OCI-LY7 (cell line): ENCODE measurements around the gene WDR17. TPM values are rescaled to one million over a fixed set of nuclear protein-coding genes. Genes with fewer than 3 reads are reported as not detected.

Experiments
- BruUV-seq: library from RNA; stranded (reverse); fragments of 400-500 nt; replicated peaks from 2 replicates; lab custom pipeline; 2021; lab: Mats Ljungman, UMichigan
- CTCF ChIA-PET: fragments of 300-600 bp; sonication (Branson Sonifier 250); formaldehyde crosslinking; loops from one replicate; lab custom pipeline; 2022; ENCODE audit warnings: antibody characterized with exemption; ENCODE audit not compliant: unreplicated experiment; lab: Charles Lee
- POLR2A ChIA-PET: fragments of 300-600 bp; sonication (Branson Sonifier 250); formaldehyde crosslinking; loops from one replicate; lab custom pipeline; 2022; ENCODE audit warnings: antibody characterized with exemption; lab: Charles Lee
- DNase-seq: peaks from one replicate; pipeline ENCODE4 v3.0.0-alpha.2; 2015; ENCODE audit warnings: low spot score
- H2AFZ ChIP-seq: fragments of 200-600 bp; sonication (generic), shearing (Covaris generic); 2 replicates; pipeline ENCODE4 v1.6.1; 2014; ENCODE audit warnings: mild to moderate bottlenecking, antibody characterized with exemption, low read length, moderate library complexity
- H3K27ac ChIP-seq: fragments of 200-600 bp; sonication (generic); 2 replicates; pipeline ENCODE4 v1.5.1; 2014; ENCODE audit warnings: mixed run types, low read depth, mild to moderate bottlenecking, moderate library complexity, low read length, inconsistent platforms; ENCODE audit not compliant: poor library complexity, severe bottlenecking
- H3K36me3 ChIP-seq: fragments of 200-600 bp; sonication (generic); 2 replicates; pipeline ENCODE4 v1.6.1; 2014; ENCODE audit warnings: mild to moderate bottlenecking, antibody characterized with exemption, low read length, moderate library complexity, mixed read lengths; ENCODE audit not compliant: insufficient read depth
- H3K4me1 ChIP-seq: fragments of 200-600 bp; sonication (generic); 2 replicates; pipeline ENCODE4 v1.5.1; 2014; ENCODE audit warnings: mild to moderate bottlenecking, low read length; ENCODE audit not compliant: insufficient read depth, poor library complexity, severe bottlenecking
- H3K4me2 ChIP-seq: fragments of 200-600 bp; sonication (generic); 2 replicates; pipeline ENCODE4 v1.6.1; 2014; ENCODE audit warnings: mild to moderate bottlenecking, low read length
- H3K4me3 ChIP-seq: fragments of 200-600 bp; sonication (generic); 2 replicates; pipeline ENCODE4 v1.5.1; 2014; ENCODE audit warnings: mild to moderate bottlenecking, low read depth, low read length; ENCODE audit not compliant: poor library complexity, severe bottlenecking
- H3K79me2 ChIP-seq: fragments of 200-600 bp; sonication (generic); 2 replicates; pipeline ENCODE4 v1.6.1; 2016; ENCODE audit warnings: low read depth, mild to moderate bottlenecking, low read length, moderate library complexity, mixed read lengths; ENCODE audit not compliant: insufficient read depth
- H3K9me2 ChIP-seq: fragments of 200-600 bp; sonication (generic); 2 replicates; pipeline ENCODE4 v1.6.1; 2016; ENCODE audit warnings: mild to moderate bottlenecking, low read length, mixed read lengths; ENCODE audit not compliant: insufficient read depth
- H3K9me3 ChIP-seq: fragments of 200-600 bp; sonication (generic); 2 replicates; pipeline ENCODE4 v1.6.1; 2014; ENCODE audit warnings: mild to moderate bottlenecking, mixed run types, low read length, mixed read lengths
- H4K20me1 ChIP-seq: fragments of 200-600 bp; sonication (generic); 2 replicates; pipeline ENCODE4 v1.6.1; 2014; ENCODE audit warnings: mild to moderate bottlenecking, antibody characterized with exemption, low read length, moderate library complexity, mixed read lengths; ENCODE audit not compliant: insufficient read depth
- CTCF ChIP-seq: fragments of 200-600 bp; sonication (generic); conservative IDR thresholded peaks from 2 replicates; pipeline ENCODE4 v1.5.1; 2014; ENCODE audit warnings: mild to moderate bottlenecking, antibody characterized with exemption, low read length, moderate library complexity, mixed read lengths
- EZH2phosphoT487 ChIP-seq: fragments of 200-600 bp; sonication (generic); IDR thresholded peaks from 2 replicates; pipeline ENCODE4 v1.6.1; 2018; ENCODE audit warnings: low read depth, borderline replicate concordance, mild to moderate bottlenecking, mixed run types, antibody characterized with exemption, low read length, moderate library complexity, mixed read lengths
- intact Hi-C: fragments of 100-400 bp; cut with micrococcal nuclease; formaldehyde crosslinking; loops from one replicate; pipeline ENCODE4 v1.10.0; 2022; ENCODE audit not compliant: unreplicated experiment
- total RNA-seq, 2 experiments: library from RNA; depleted of rRNA in 1 of 2; stranded (reverse); fragments of >200 nt in 1 of 2; shearing (Covaris generic) in 1 of 2; gene quantifications; 2 replicates each; pipeline ENCODE4 v1.2.3, GENCODE V29; 2014 to 2022

Gene WDR17
- total RNA-seq, 2 experiments from 2014 or later: 0.63 to 3.8 TPM

- intact Hi-C loops: loop anchor here (10.0 kb wide), 1 partner anchor 135 kb away; no protein-coding TSS in a partner anchor
- TF ChIP-seq CTCF (no peak), EZH2phosphoT487 (no peak)
- no peak overlapping the region for H3K27ac ChIP-seq
- DNase-seq: no peak
- H3K4me1 ChIP-seq: no peaks in the 10 kb centered on the region
- ChIA-PET POLR2A (interaction anchor here (1.5 kb wide), 1 partner anchor 116 kb away, joined by 4 read pairs; no protein-coding TSS in a partner anchor), CTCF (interaction anchor here (1.1 kb wide), 1 partner anchor 9 kb away, joined by 4 read pairs; no protein-coding TSS in a partner anchor)
- no peaks in the 10 kb centered on the region for H4K20me1 ChIP-seq
- no peaks in the 10 kb centered on the region for H3K9me2 ChIP-seq
- no peak overlapping the region for H3K4me3 ChIP-seq
- no peak overlapping the region for H3K4me2 ChIP-seq
- no peaks in the 10 kb centered on the region for H3K36me3 ChIP-seq
- no peak overlapping the region for H2AFZ ChIP-seq
- H3K79me2 ChIP-seq: no peaks in the 10 kb centered on the region
- H3K9me3 ChIP-seq: no peaks in the 10 kb centered on the region
- no TSS peak for BruUV-seq
Measured at GRCh38 chr4:176189891-176190795, 124.5 kb downstream of the WDR17 start.

DNA sequence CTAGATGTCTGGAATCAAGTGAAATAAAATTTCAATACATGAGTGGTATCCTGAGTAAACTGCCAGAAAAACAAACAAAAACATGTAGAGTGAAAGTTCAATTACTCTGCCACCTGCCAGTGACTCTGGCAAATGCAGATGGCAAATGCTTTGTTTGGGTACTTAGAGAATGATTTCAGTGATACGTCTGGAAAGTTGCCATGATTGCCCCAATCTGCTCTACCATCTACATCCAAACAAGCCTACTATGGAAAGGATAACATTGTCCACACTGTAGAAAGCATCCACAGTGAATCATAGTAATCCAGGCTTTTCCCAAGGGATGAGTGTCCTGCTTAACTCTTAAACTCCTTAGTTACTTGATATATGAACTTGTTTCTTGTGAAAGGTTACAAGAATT is 126.3 kb downstream of the WDR17 start:
- Histone ChIP-seq H3K36me3 (no peaks in the 10 kb centered on the region), H4K20me1 (no peaks in the 10 kb centered on the region), H3K27ac (no peak overlapping the region), H3K4me1 (peaks cover 6% of the 10 kb centered on the region), H2AFZ (no peak overlapping the region), H3K9me3 (no peaks in the 10 kb centered on the region), H3K4me2 (no peak overlapping the region), H3K4me3 (no peak overlapping the region), H3K9me2 (no peaks in the 10 kb centered on the region), H3K79me2 (no peaks in the 10 kb centered on the region)
- CTCF ChIA-PET: no interaction called here
- no peak for DNase-seq
- POLR2A ChIA-PET: no interaction called here
- intact Hi-C loops: loop anchor here (10.0 kb wide), 1 partner anchor 133 kb away; no protein-coding TSS in a partner anchor
- BruUV-seq: no TSS peak
- no peak for TF ChIP-seq CTCF
- TF ChIP-seq EZH2phosphoT487: no peak

DNA sequence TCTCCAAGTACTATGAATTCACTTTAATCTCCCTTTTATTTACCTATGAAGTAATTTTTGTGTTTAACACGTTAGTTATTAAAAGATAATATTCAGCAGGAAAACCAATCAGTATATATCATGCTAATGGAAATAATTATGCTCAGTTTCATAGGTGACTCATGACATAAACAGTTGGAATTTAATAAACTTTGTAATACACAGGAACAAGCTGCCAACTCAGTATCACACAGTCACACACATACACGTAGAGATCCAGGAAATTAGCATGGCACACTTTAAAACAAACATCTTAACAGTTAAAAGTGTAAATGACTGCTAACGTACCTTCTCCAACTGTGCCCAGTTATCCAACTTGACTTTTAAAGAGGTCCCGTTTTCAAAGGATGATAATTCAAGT is 127.5 kb downstream of the WDR17 start:
- POLR2A ChIA-PET: interaction anchor here (0.9 kb wide), 2 partner anchors 9 to 27 kb away, joined by 3 read pairs; no protein-coding TSS in a partner anchor
- no peak for TF ChIP-seq CTCF
- no peak for TF ChIP-seq EZH2phosphoT487
- H3K36me3 ChIP-seq: no peaks in the 10 kb centered on the region
- H3K9me3 ChIP-seq: no peaks in the 10 kb centered on the region
- H2AFZ ChIP-seq: no peak overlapping the region
- H3K79me2 ChIP-seq: no peaks in the 10 kb centered on the region
- no peaks in the 10 kb centered on the region for H4K20me1 ChIP-seq
- H3K4me3 ChIP-seq: no peak overlapping the region
- intact Hi-C loops: loop anchor here (10.0 kb wide), 1 partner anchor 132 kb away; no protein-coding TSS in a partner anchor
- no peak for DNase-seq
- CTCF ChIA-PET: no interaction called here
- H3K4me2 ChIP-seq: no peak overlapping the region
- H3K27ac ChIP-seq: no peak overlapping the region
- no TSS peak for BruUV-seq
- H3K4me1 ChIP-seq: peaks cover 6% of the 10 kb centered on the region
- H3K9me2 ChIP-seq: no peaks in the 10 kb centered on the region
